ENCODE measurements around the gene DLX1.

The DLX1 gene

GRCh38 chr2:172086241-172087206 lies 1.2 kb downstream of the DLX1 start:
- Histone ChIP-seq H3K36me3 (ENCODE audit: control insufficient read depth in 2 of 2, insufficient read depth in 2 of 2, low read length in 2 of 2) (no peaks in the 10 kb centered on the region), H3K27ac (ENCODE audit: low read depth in 2 of 2, low read length in 2 of 2) (no peak overlapping the region), H3K4me3 (ENCODE audit: low read length in 2 of 2) (peak overlapping the region in 1 of 2 donors; percentile 44), H3K4me1 (ENCODE audit: control insufficient read depth in 2 of 2, insufficient read depth in 2 of 2, low read length in 2 of 2) (peaks cover 18 to 22% of the 10 kb centered on the region in 2 donors), H3K27me3 (ENCODE audit: control insufficient read depth in 2 of 2, insufficient read depth in 2 of 2, low read length in 2 of 2) (peaks cover 86 to 99% of the 10 kb centered on the region in 2 donors), H3K9me3 (ENCODE audit: control insufficient read depth in 2 of 2, low read length in 2 of 2) (no peaks in the 10 kb centered on the region), H3K9ac (ENCODE audit: low read depth in 1 of 2, low read length in 2 of 2) (no peak overlapping the region)

DNA sequence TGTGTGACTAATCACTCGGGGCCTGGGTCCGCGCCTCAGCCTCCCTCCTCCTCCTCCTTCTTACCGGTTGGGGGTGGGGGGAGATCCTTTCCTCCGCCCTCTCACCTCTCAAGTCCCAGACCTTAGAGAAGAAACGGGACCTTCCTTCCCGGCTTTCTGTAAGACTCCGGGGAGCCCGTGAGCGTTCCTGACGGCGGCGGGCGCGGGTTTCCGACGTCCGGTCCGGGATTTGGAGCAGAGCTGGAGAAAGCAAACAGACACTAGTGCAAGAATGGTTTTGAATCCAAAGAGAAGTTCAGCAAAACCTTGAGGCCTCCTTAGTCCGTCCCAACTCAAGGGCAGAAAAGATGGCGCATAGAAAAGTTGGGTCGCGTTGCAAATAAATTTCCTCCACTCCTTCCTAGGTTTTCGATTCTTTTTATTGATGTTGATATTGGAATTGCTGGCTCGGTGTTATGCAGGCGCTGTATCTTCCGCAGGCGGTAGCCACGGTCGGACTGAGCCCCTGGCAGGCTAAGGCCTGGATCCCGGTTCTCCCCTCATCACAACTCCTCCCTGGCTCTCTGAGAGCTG lies 2.0 kb downstream of the DLX1 start:
- H3K4me3 ChIP-seq (ENCODE audit: low read length in 2 of 2): no peak overlapping the region
- peaks cover 18 to 22% of the 10 kb centered on the region in 2 donors for H3K4me1 ChIP-seq (ENCODE audit: control insufficient read depth in 2 of 2, insufficient read depth in 2 of 2, low read length in 2 of 2)
- no peak overlapping the region for H3K9ac ChIP-seq (ENCODE audit: low read depth in 1 of 2, low read length in 2 of 2)
- no peaks in the 10 kb centered on the region for H3K36me3 ChIP-seq (ENCODE audit: control insufficient read depth in 2 of 2, insufficient read depth in 2 of 2, low read length in 2 of 2)
- peaks cover 86 to 98% of the 10 kb centered on the region in 2 donors for H3K27me3 ChIP-seq (ENCODE audit: control insufficient read depth in 2 of 2, insufficient read depth in 2 of 2, low read length in 2 of 2)
- no peaks in the 10 kb centered on the region for H3K9me3 ChIP-seq (ENCODE audit: control insufficient read depth in 2 of 2, low read length in 2 of 2)
- no peak overlapping the region for H3K27ac ChIP-seq (ENCODE audit: low read depth in 2 of 2, low read length in 2 of 2)

- H3K36me3 ChIP-seq (ENCODE audit: control insufficient read depth in 2 of 2, insufficient read depth in 2 of 2, low read length in 2 of 2): no peaks in the 10 kb centered on the region
- H3K9ac ChIP-seq (ENCODE audit: low read depth in 1 of 2, low read length in 2 of 2): no peak overlapping the region
- H3K4me3 ChIP-seq (ENCODE audit: low read length in 2 of 2): no peak overlapping the region
- H3K27me3 ChIP-seq (ENCODE audit: control insufficient read depth in 2 of 2, insufficient read depth in 2 of 2, low read length in 2 of 2): peaks cover 86 to 98% of the 10 kb centered on the region in 2 donors
- H3K9me3 ChIP-seq (ENCODE audit: control insufficient read depth in 2 of 2, low read length in 2 of 2): no peaks in the 10 kb centered on the region
- no peak overlapping the region for H3K27ac ChIP-seq (ENCODE audit: low read depth in 2 of 2, low read length in 2 of 2)
- peaks cover 18 to 22% of the 10 kb centered on the region in 2 donors for H3K4me1 ChIP-seq (ENCODE audit: control insufficient read depth in 2 of 2, insufficient read depth in 2 of 2, low read length in 2 of 2)
These were observed 2.5 kb downstream of the DLX1 start for GRCh38 chr2:172087780-172088244.

- H3K36me3 ChIP-seq (ENCODE audit: control insufficient read depth in 2 of 2, insufficient read depth in 2 of 2, low read length in 2 of 2): no peaks in the 10 kb centered on the region
- H3K4me1 ChIP-seq (ENCODE audit: control insufficient read depth in 2 of 2, insufficient read depth in 2 of 2, low read length in 2 of 2): peaks cover 18% of the 10 kb centered on the region in 2 donors
- no peaks in the 10 kb centered on the region for H3K9me3 ChIP-seq (ENCODE audit: control insufficient read depth in 2 of 2, low read length in 2 of 2)
- no peak overlapping the region for H3K27ac ChIP-seq (ENCODE audit: low read depth in 2 of 2, low read length in 2 of 2)
- H3K27me3 ChIP-seq (ENCODE audit: control insufficient read depth in 2 of 2, insufficient read depth in 2 of 2, low read length in 2 of 2): peaks cover 86 to 98% of the 10 kb centered on the region in 2 donors
- no peak overlapping the region for H3K9ac ChIP-seq (ENCODE audit: low read depth in 1 of 2, low read length in 2 of 2)
- H3K4me3 ChIP-seq (ENCODE audit: low read length in 2 of 2): no peak overlapping the region
These were observed 3.1 kb downstream of the DLX1 start for GRCh38 chr2:172088245-172089004.

DNA sequence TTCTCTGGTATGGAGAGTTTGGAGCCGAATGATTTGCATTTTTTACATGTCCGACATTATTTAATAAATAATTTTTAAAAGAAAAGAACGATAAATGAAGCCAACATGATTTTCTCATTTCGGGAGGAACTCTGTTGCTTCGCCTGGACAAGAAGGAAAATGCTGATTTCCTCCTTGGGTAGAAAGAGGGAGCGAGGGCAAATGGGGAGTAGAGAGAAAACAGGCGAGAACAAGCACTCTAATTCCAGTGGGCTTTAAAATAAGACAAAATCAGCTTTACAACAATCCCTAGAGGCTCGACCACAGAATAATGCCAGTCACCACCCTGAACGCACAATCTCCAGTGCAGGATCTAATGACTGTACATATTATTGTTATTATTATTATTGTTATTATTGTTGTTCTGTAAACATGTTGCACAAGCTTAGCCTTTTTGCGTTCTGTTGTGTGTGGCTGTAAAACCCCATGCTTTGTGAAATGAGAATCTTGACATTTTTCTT lies 3.7 kb downstream of the DLX1 start:
- H3K4me1 ChIP-seq (ENCODE audit: control insufficient read depth in 2 of 2, insufficient read depth in 2 of 2, low read length in 2 of 2): peaks cover 17 to 21% of the 10 kb centered on the region in 2 donors
- H3K9me3 ChIP-seq (ENCODE audit: control insufficient read depth in 2 of 2, low read length in 2 of 2): no peaks in the 10 kb centered on the region
- no peak overlapping the region for H3K27ac ChIP-seq (ENCODE audit: low read depth in 2 of 2, low read length in 2 of 2)
- H3K4me3 ChIP-seq (ENCODE audit: low read length in 2 of 2): no peak overlapping the region
- H3K9ac ChIP-seq (ENCODE audit: low read depth in 1 of 2, low read length in 2 of 2): no peak overlapping the region
- H3K27me3 ChIP-seq (ENCODE audit: control insufficient read depth in 2 of 2, insufficient read depth in 2 of 2, low read length in 2 of 2): peaks cover 86 to 98% of the 10 kb centered on the region in 2 donors
- no peaks in the 10 kb centered on the region for H3K36me3 ChIP-seq (ENCODE audit: control insufficient read depth in 2 of 2, insufficient read depth in 2 of 2, low read length in 2 of 2)

GRCh38 chr2:172089633-172090032 lies 4.3 kb downstream of the DLX1 start:
- no peaks in the 10 kb centered on the region for H3K36me3 ChIP-seq (ENCODE audit: control insufficient read depth in 2 of 2, insufficient read depth in 2 of 2, low read length in 2 of 2)
- H3K4me3 ChIP-seq (ENCODE audit: low read length in 2 of 2): no peak overlapping the region
- H3K27me3 ChIP-seq (ENCODE audit: control insufficient read depth in 2 of 2, insufficient read depth in 2 of 2, low read length in 2 of 2): peaks cover 86 to 96% of the 10 kb centered on the region in 2 donors
- H3K27ac ChIP-seq (ENCODE audit: low read depth in 2 of 2, low read length in 2 of 2): no peak overlapping the region
- peaks cover 11 to 18% of the 10 kb centered on the region in 2 donors for H3K4me1 ChIP-seq (ENCODE audit: control insufficient read depth in 2 of 2, insufficient read depth in 2 of 2, low read length in 2 of 2)
- no peaks in the 10 kb centered on the region for H3K9me3 ChIP-seq (ENCODE audit: control insufficient read depth in 2 of 2, low read length in 2 of 2)
- no peak overlapping the region for H3K9ac ChIP-seq (ENCODE audit: low read depth in 1 of 2, low read length in 2 of 2)

GRCh38 chr2:172090044-172090961 lies 5.0 kb downstream of the DLX1 start:
- H3K4me1 ChIP-seq (ENCODE audit: control insufficient read depth in 2 of 2, insufficient read depth in 2 of 2, low read length in 2 of 2): peaks cover 10 to 17% of the 10 kb centered on the region in 2 donors

DNA sequence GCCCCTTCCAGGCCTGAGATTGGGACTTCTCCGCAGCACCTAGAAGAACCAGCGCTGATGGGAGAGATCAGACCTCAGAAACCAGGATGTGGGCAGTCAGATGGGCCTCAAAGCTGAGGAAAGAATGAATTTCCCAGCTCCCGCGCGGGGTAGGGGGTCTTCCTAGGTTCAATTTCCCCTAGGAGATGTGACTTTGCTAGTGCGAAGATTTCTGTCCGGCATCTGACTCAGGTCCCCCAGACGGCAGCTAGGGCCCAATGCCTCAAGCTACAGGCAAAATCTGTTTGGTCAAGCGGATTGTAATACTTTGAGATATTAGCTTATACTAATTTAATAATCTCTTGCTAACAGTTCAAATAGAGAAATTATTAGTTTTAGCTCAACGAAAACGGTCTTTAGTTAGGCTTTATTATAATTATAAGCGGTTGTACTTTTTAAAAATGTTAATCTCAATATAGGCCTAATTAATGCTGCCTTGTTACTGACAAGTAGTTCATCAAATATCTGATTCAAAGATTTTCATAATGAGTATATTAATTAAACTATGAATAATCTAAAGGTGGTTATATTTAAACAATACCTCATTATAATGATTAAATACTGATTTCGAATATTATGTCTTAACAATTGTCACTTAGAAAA lies 5.8 kb downstream of the DLX1 start:
- H3K36me3 ChIP-seq (ENCODE audit: control insufficient read depth in 2 of 2, insufficient read depth in 2 of 2, low read length in 2 of 2): no peaks in the 10 kb centered on the region
- no peak overlapping the region for H3K27ac ChIP-seq (ENCODE audit: low read depth in 2 of 2, low read length in 2 of 2)
- H3K9me3 ChIP-seq (ENCODE audit: control insufficient read depth in 2 of 2, low read length in 2 of 2): no peaks in the 10 kb centered on the region
- H3K9ac ChIP-seq (ENCODE audit: low read depth in 1 of 2, low read length in 2 of 2): no peak overlapping the region
- peaks cover 6 to 15% of the 10 kb centered on the region in 2 donors for H3K4me1 ChIP-seq (ENCODE audit: control insufficient read depth in 2 of 2, insufficient read depth in 2 of 2, low read length in 2 of 2)
- H3K4me3 ChIP-seq (ENCODE audit: low read length in 2 of 2): no peak overlapping the region
- peaks cover 86 to 96% of the 10 kb centered on the region in 2 donors for H3K27me3 ChIP-seq (ENCODE audit: control insufficient read depth in 2 of 2, insufficient read depth in 2 of 2, low read length in 2 of 2)

More at GRCh38 chr2:172090044-172090961, 5.0 kb downstream of the DLX1 start:
- Histone ChIP-seq H3K9me3 (ENCODE audit: control insufficient read depth in 2 of 2, low read length in 2 of 2) (no peaks in the 10 kb centered on the region), H3K4me3 (ENCODE audit: low read length in 2 of 2) (no peak overlapping the region), H3K9ac (ENCODE audit: low read depth in 1 of 2, low read length in 2 of 2) (no peak overlapping the region), H3K36me3 (ENCODE audit: control insufficient read depth in 2 of 2, insufficient read depth in 2 of 2, low read length in 2 of 2) (no peaks in the 10 kb centered on the region), H3K27ac (ENCODE audit: low read depth in 2 of 2, low read length in 2 of 2) (no peak overlapping the region), H3K27me3 (ENCODE audit: control insufficient read depth in 2 of 2, insufficient read depth in 2 of 2, low read length in 2 of 2) (peaks cover 89 to 96% of the 10 kb centered on the region in 2 donors)
